Small intestine (tissue), 7 donors: ENCODE data around the gene CDHR1. TPM values are rescaled to one million over a fixed set of nuclear protein-coding genes. Genes with fewer than 3 reads are reported as not detected.
A peak's percentile ranks its signal among the peaks of the same experiment; 100 is the strongest.

ENCODE experiments used
- DNase-seq, 2 donors: peaks; one replicate each; pipeline versions ENCODE4 v3.0.0 to v3.0.0-alpha.2; 2013
- FAIRE-seq: peaks from 2 replicates; lab custom pipeline; 2012; peaks lifted over from hg19 to GRCh38; lab: Jason Lieb, UNC
- H3K27ac ChIP-seq, 3 donors: one replicate each; pipeline ENCODE4 v1.5.1; 2013; ENCODE audit warnings: low read length in 2 of 3, mild to moderate bottlenecking in 2 of 3, control low read depth in 1 of 3, inconsistent platforms in 1 of 3, low read depth in 1 of 3, moderate library complexity in 1 of 3
- H3K27me3 ChIP-seq, 3 donors: one replicate each; pipeline ENCODE4 v1.6.1; 2013; ENCODE audit warnings: low read length in 3 of 3, inconsistent platforms in 1 of 3; ENCODE audit not compliant: control insufficient read depth in 3 of 3, insufficient read depth in 3 of 3
- H3K36me3 ChIP-seq, 3 donors: one replicate each; pipeline ENCODE4 v1.6.1; 2013; ENCODE audit warnings: low read length in 3 of 3, inconsistent platforms in 1 of 3, low read depth in 1 of 3, mild to moderate bottlenecking in 1 of 3, moderate library complexity in 1 of 3; ENCODE audit not compliant: control insufficient read depth in 3 of 3, insufficient read depth in 2 of 3
- H3K4me1 ChIP-seq, 3 donors: one replicate each; pipeline ENCODE4 v1.6.1; 2013; ENCODE audit warnings: low read length in 2 of 3, inconsistent platforms in 1 of 3, low read depth in 1 of 3, mild to moderate bottlenecking in 1 of 3, moderate library complexity in 1 of 3; ENCODE audit not compliant: control insufficient read depth in 3 of 3, insufficient read depth in 2 of 3
- H3K4me3 ChIP-seq, 3 donors: one replicate each; pipeline ENCODE4 v1.5.1; 2013; ENCODE audit warnings: low read length in 3 of 3, control low read depth in 1 of 3, inconsistent platforms in 1 of 3, low read depth in 1 of 3, mild to moderate bottlenecking in 1 of 3, moderate library complexity in 1 of 3
- H3K9me3 ChIP-seq, 2 donors: one replicate each; pipeline ENCODE4 v1.6.1; 2013; ENCODE audit warnings: low read depth in 1 of 2, low read length in 1 of 2; ENCODE audit not compliant: control insufficient read depth in 2 of 2, insufficient read depth in 1 of 2
- WGBS, 3 donors: extraction: QIAGEN DNeasy Blood & Tissue Kit; methylation state at CpG; one replicate each; pipeline ENCODE4 v1.1.7; 2013; 5-methylcytosine and 5-hydroxymethylcytosine counted together
- polyA plus RNA-seq, 4 donors: library from polyadenylated mRNA; stranded (reverse) in 3 of 4; unstranded in 1 of 4; fragments of 200-250 nt in 3 of 4; fragments of 120-200 nt in 1 of 4; gene quantifications; one replicate each; pipeline versions ENCODE4 v1.2.1 to v1.2.3, GENCODE V29; 2013
- donor health status: healthy with polysubstance abuse.
- donor health status: control.
- donor health status: control.
- donor health status: Bipolar disorder and iron deficiency.
- donor health status: healthy.

Gene CDHR1
- polyA plus RNA-seq, 4 donors = 0.06 to 18.2 TPM; not detected in 2

DNA sequence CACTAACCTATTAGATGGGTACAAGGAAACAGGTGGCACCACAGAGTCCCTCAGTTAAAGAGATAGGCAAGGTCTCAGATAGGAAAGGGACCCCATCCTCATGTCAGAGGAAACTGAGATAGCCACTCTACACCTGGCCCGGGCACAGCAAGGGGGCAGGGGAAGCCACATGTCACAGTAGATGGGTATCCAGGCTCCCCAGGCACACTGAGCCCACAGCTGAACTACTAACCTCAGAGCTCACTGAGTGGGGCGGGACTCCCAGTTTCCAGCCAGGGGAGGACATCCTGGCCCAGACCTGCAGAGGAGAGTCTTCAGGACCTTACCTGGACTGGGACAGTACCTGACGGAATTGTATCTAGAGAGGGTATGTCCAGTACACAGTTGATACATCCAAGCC, 3.7 kb upstream of the CDHR1 start:
- no peak for FAIRE-seq

DNA sequence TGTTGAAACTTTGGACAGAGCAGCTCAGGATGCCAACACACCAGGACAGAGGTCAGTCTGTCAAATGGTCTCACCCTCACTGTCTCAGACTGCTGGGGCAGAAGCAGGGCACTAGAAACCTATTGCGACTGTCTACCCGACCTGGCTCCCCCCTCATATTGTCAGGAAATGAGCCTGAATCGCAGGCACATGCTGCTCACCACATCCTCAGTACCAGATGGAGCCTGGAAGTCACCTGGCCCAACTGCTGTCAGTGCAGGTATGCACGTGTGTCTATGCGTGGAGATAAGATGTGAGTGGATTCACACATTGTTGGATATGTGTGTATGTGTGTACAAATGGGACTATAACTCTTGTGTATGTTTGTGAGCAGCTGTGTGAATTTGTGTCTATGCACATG, 3.2 kb upstream of the CDHR1 start:
- FAIRE-seq = no peak
- Histone ChIP-seq H3K9me3 (no peaks in the 10 kb centered on the region), H3K4me1 (peaks cover 0 to 9% (median 0%) of the 10 kb centered on the region in 3 donors), H3K27ac (no peak overlapping the region), H3K4me3 (no peak overlapping the region), H3K27me3 (peaks cover 11 to 43% (median 13%) of the 10 kb centered on the region in 3 donors), H3K36me3 (no peaks in the 10 kb centered on the region)
- WGBS, 3 donors = 44 to 64% (median 58%) methylated on average over 5 of the region's 5 CpGs
- DNase-seq = no peak

More for the DNA sequence above, 3.7 kb upstream of the CDHR1 start:
- Histone ChIP-seq H3K9me3 (no peaks in the 10 kb centered on the region), H3K27me3 (peaks cover 11 to 38% (median 11%) of the 10 kb centered on the region in 3 donors), H3K36me3 (no peaks in the 10 kb centered on the region), H3K4me1 (peaks cover 0 to 9% (median 0%) of the 10 kb centered on the region in 3 donors), H3K4me3 (no peak overlapping the region), H3K27ac (no peak overlapping the region)
- DNase-seq = no peak
- WGBS, 3 donors = 81 to 89% (median 81%) methylated on average over 3 of the region's 3 CpGs

DNA sequence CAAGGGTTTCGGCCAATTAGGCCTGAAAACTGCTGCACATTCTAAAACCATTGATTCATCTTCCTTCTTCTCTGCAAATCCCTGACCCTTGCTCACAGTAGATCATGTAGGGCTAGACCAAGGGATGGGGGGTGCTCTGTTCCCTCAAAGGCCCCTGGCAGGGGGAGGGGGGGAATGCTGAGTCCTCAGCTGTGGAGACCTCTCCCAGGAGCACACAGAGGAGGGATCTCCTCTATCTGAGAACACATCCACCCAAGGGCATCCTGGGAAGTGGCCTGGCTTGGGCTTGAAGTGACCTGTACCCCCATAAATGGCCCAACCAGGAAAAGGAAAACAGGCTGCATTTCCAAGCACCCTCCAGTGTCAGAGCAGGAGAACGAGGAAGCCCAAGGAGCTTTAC, 1.0 kb upstream of the CDHR1 start:
- no peaks in the 10 kb centered on the region for H3K9me3 ChIP-seq
- H3K27ac ChIP-seq = no peak overlapping the region
- WGBS, 3 donors = 83 to 93% (median 89%) methylated on average over 2 of the region's 2 CpGs
- FAIRE-seq (no peak), DNase-seq (no peak)
- no peaks in the 10 kb centered on the region for H3K36me3 ChIP-seq
- peaks cover 0 to 9% (median 0%) of the 10 kb centered on the region in 3 donors for H3K4me1 ChIP-seq
- H3K27me3 ChIP-seq = peaks cover 11 to 55% (median 18%) of the 10 kb centered on the region in 3 donors
- no peak overlapping the region for H3K4me3 ChIP-seq

DNA sequence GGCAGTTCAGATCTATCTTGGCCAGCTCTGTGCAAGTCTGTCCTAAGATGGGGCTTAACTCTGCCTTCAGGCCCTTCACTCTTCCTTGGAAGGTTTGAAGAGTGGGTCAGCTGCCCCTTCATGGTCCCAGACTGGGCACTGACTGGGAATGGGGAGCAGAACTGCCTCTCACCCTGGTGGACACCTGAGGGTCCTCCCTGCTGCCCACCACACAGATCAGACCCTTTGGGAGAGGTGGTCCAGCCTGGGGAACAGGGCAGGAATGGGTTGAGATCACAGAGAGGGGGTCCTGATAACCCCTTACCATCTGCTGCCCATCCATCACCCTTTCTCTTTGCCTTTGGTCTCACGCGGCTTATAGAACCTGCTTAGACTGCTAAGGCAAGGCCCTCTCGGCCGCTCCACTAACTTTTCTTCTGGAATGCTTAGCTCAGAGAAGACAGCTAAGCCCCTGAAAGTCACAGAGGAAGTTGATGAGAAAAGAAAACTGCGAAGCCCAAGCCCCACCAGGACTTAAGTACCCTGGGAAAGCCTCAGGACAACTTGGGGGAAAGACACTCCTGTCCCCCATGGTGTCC, 402 bp upstream of the CDHR1 start:
- no peak overlapping the region for H3K27ac ChIP-seq
- 30 to 41% (median 37%) methylated on average over 5 of the region's 5 CpGs for WGBS, 3 donors
- peaks cover 0 to 9% (median 0%) of the 10 kb centered on the region in 3 donors for H3K4me1 ChIP-seq
- H3K27me3 ChIP-seq = peaks cover 11 to 50% (median 18%) of the 10 kb centered on the region in 3 donors
- DNase-seq = no peak
- H3K9me3 ChIP-seq = no peaks in the 10 kb centered on the region
- H3K4me3 ChIP-seq = peak overlapping the region; percentile 20 to 29 (median 28)
- no peak for FAIRE-seq
- no peaks in the 10 kb centered on the region for H3K36me3 ChIP-seq

DNA sequence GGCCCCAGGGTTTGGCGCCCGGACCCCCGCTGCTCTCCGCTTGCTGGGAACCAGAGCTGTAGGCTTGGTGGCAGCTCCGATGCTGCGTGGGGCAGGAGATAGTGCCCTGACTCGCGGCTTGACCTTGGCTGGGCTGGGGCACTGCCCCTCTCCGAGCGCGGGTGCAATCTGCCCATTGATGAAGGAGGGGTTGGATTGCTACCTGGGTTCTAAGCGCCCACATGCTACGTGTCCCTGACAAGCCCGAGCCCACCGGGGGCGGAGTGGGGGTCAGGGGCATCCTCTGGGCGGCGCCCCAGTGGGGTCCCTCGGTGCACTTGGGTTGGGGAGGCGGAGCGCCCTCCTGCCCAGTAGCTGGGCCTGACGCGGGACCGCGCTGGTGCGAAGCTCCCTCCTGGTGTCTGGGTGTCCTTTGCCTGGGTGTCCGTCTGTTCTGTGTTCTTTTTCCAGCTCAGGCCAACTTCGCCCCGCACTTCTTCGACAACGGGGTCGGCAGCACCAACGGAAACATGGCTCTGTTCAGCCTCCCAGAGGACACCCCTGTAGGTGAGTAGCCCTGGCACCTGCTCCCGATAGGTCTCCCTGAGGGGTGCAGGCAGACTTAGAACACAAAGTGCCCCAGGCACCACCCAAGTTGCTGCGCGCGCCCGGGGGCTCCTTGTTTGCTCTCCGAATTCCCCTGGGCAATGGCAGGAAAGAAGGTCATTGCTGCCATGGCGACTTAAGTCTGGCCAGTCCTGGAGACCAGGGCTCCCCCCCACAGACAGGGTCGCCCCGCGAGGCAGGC, 900 bp downstream of the CDHR1 start:
- peak overlapping the region in 1 of 3 donors; percentile 7 for H3K4me3 ChIP-seq
- H3K4me1 ChIP-seq = peaks cover 0 to 9% (median 0%) of the 10 kb centered on the region in 3 donors
- DNase-seq = no peak
- FAIRE-seq = no peak
- 9 to 21% (median 21%) methylated on average over 42 to 43 of the region's 43 CpGs for WGBS, 3 donors
- H3K27me3 ChIP-seq = peaks cover 11 to 50% (median 18%) of the 10 kb centered on the region in 3 donors
- no peaks in the 10 kb centered on the region for H3K36me3 ChIP-seq
- no peak overlapping the region for H3K27ac ChIP-seq
- no peaks in the 10 kb centered on the region for H3K9me3 ChIP-seq

DNA sequence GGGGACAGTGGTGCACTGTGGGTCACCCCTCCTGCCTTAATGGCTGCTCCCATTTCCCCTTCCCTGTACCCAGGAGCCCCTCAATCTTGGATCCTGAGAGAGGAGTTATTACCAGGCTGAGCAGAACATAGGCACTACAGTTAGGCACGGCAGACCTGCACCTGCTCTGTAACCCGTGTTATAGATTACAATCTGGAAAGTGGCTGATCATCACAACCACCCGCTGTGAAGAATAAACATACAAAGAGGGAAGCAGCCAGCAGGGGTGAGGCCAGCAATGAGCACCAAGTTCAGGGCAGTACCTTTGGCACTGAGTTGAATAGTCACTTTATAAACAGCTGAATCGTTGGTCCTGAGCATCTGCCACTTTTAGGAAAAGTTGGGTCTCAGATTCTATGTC, 1.7 kb downstream of the CDHR1 start:
- Histone ChIP-seq H3K4me1 (peaks cover 0 to 14% (median 0%) of the 10 kb centered on the region in 3 donors), H3K9me3 (no peaks in the 10 kb centered on the region), H3K36me3 (no peaks in the 10 kb centered on the region), H3K27ac (no peak overlapping the region), H3K4me3 (no peak overlapping the region), H3K27me3 (peaks cover 11 to 50% (median 18%) of the 10 kb centered on the region in 3 donors)
- FAIRE-seq = no peak
- 3 to 16% (median 13%) methylated on average over 4 of the region's 4 CpGs for WGBS, 3 donors
- peak in 1 of 2 donors; percentile 34 for DNase-seq

DNA sequence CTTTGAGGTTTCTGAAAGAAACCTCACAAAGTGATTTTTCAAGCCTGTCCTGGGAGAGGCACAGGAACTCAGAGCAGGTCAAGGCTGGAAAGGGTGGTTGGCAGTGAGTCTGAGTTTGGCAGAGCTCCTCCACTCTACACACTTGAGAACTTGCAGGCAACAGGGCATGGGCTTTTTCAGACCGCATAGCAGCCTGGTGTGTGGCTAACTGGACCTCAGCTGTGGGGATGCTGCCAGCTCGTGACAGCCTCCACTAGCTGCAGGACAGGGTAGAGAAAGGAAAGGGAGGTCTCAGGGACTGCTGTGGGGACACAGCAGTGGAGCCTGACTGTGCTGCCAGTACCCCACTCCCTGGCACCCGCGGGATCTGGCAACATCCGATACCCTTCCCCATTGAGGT, 2.6 kb downstream of the CDHR1 start:
- WGBS, 3 donors = 61 to 81% (median 75%) methylated on average over 5 of the region's 5 CpGs

DNA sequence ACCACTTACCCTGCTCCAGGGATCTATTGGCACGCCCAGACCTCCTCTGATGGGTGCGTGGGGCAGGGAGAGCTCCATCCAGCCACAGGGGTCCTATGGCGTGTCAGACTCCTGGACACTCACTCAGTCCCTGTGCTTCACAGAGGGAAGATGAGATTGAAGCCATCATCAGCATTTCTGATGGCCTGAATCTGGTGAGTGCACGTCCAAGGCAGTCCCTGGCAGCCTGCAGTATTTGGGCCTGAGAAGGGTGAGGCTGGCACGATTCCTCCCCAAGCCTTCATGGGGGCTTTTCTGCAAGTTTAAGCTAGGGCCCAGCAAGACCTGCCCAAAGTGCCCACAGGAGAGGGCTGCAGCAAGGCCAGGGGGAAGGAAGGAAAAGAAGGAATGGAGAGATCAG, 3.3 kb downstream of the CDHR1 start:
- no peak for DNase-seq
- Histone ChIP-seq H3K4me1 (peaks cover 0 to 25% (median 0%) of the 10 kb centered on the region in 3 donors), H3K27ac (no peak overlapping the region), H3K36me3 (no peaks in the 10 kb centered on the region), H3K27me3 (peaks cover 11 to 44% (median 18%) of the 10 kb centered on the region in 3 donors), H3K9me3 (no peaks in the 10 kb centered on the region), H3K4me3 (no peak overlapping the region)
- no peak for FAIRE-seq
- WGBS, 3 donors = 76 to 91% (median 85%) methylated on average over 5 of the region's 5 CpGs

More for the DNA sequence above, 2.6 kb downstream of the CDHR1 start:
- H3K27me3 ChIP-seq = peaks cover 11 to 46% (median 18%) of the 10 kb centered on the region in 3 donors
- H3K36me3 ChIP-seq = no peaks in the 10 kb centered on the region
- DNase-seq = no peak
- H3K4me1 ChIP-seq = peaks cover 0 to 23% (median 0%) of the 10 kb centered on the region in 3 donors
- H3K9me3 ChIP-seq = no peaks in the 10 kb centered on the region
- H3K4me3 ChIP-seq = no peak overlapping the region
- no peak overlapping the region for H3K27ac ChIP-seq
- no peak for FAIRE-seq
